NCI-H526 treated with DMSO at 0.1 percent for 48 hours (cell line): ENCODE data around the gene DAPK3.
"Not testable (repeated sequence)": the region's sequence is repeated elsewhere in the genome, so short reads cannot be mapped to it uniquely, and the experiment has no call there.

ENCODE experiments used
- DNase-seq: peaks from one replicate; lab custom pipeline; 2025; lab: John Stamatoyannopoulos, UW

The DAPK3 gene

GRCh38 chr19:3954107-3954506 lies 16.8 kb downstream of the DAPK3 start:
- no peak for DNase-seq

- DNase-seq = not testable (repeated sequence)
Measured at GRCh38 chr19:3952755-3953276, 18.1 kb downstream of the DAPK3 start.

GRCh38 chr19:3950871-3951861 lies 19.7 kb downstream of the DAPK3 start:
- DNase-seq = no peak

- DNase-seq = no peak
Measured at GRCh38 chr19:3949997-3950859, 20.7 kb downstream of the DAPK3 start.

GRCh38 chr19:3949294-3949693 lies 21.6 kb downstream of the DAPK3 start:
- DNase-seq = no peak

GRCh38 chr19:3947316-3947933 lies 23.5 kb downstream of the DAPK3 start:
- not testable (repeated sequence) for DNase-seq

GRCh38 chr19:3945838-3946237 lies 25.1 kb downstream of the DAPK3 start:
- DNase-seq = no peak

- no peak for DNase-seq
Measured at GRCh38 chr19:3944018-3944721, 26.7 kb downstream of the DAPK3 start.

GRCh38 chr19:3942790-3943409 lies 28.0 kb downstream of the DAPK3 start:
- no peak for DNase-seq

- not testable (repeated sequence) for DNase-seq
Measured at GRCh38 chr19:3938300-3938950, 32.5 kb downstream of the DAPK3 start.

GRCh38 chr19:3936506-3937442 lies 34.1 kb downstream of the DAPK3 start:
- no peak for DNase-seq

- DNase-seq = no peak
Measured at GRCh38 chr19:3932931-3933810, 37.7 kb downstream of the DAPK3 start, which contains the start of gene NMRK2. NMRK2 (plus strand) TSS chr19:3933069; CDS start chr19:3933672, 603 bp downstream.

- DNase-seq = no peak
Measured at GRCh38 chr19:3931041-3931440, 39.9 kb downstream of the DAPK3 start.

- DNase-seq = no peak
Measured at GRCh38 chr19:3923912-3924311, 47.0 kb downstream of the DAPK3 start.

GRCh38 chr19:3923096-3923758 lies 47.7 kb downstream of the DAPK3 start:
- no peak for DNase-seq

GRCh38 chr19:3919793-3920192 lies 51.1 kb downstream of the DAPK3 start:
- DNase-seq = no peak

GRCh38 chr19:3916033-3916432 lies 54.9 kb downstream of the DAPK3 start:
- no peak for DNase-seq

GRCh38 chr19:3914199-3914598 lies 56.7 kb downstream of the DAPK3 start:
- no peak for DNase-seq
